ENCODE data around the gene NR2E3. TPM values are rescaled to one million over a fixed set of nuclear protein-coding genes. Genes with fewer than 3 reads are reported as not detected.

Gene NR2E3
- total and polyA plus RNA-seq, 4 donors: 0.17 to 0.18 TPM; not detected in 2

DNA sequence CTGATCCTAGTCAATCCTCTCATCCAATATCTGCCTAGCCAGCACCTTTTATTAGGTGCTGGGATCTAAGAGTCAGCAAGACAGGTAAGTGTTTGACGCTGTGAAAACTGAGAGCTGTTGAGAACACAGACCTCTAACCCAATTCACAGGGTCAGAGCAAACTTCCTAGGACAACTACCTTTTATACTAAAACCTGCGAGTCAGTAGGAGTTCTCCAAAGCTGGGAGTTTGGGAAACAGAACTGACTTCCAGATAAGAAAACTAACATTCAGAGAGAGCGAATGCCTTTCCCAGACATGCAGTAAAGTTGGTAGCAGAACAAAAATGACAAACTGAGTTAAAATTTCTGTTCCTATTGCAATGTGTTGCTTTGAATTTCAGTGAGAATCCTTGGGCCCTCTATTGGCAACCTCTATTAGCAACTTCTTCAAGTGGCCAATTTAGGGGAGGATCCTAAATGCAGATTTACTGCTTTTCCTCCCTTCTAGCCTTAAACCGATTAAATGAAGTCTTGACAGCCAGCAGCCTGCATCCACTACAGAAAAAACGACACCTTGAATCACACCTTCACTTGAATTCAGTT, 11.3 kb downstream of the NR2E3 start:
- no peak overlapping the region for H3K27ac ChIP-seq (ENCODE audit: low read depth in 1 of 2, low read length in 2 of 2)
- no peak for DNase-seq (ENCODE audit: low spot score)
- TF ChIP-seq RXRA (IDR thresholded peaks at IDR 0.05): no peak
- TF ChIP-seq ATF3 (IDR thresholded peaks at IDR 0.05): no peak
- TF ChIP-seq MAX (IDR thresholded peaks at IDR 0.05): no peak
- TF ChIP-seq EGR1 (IDR thresholded peaks at IDR 0.05; ENCODE audit: low read depth in 2 of 2): no peak
- TF ChIP-seq NR2F2 (IDR thresholded peaks at IDR 0.05): no peak
- TF ChIP-seq JUND (IDR thresholded peaks at IDR 0.05): no peak
- TF ChIP-seq FOXA2 (IDR thresholded peaks at IDR 0.05): no peak
- TF ChIP-seq, protein P1, sequence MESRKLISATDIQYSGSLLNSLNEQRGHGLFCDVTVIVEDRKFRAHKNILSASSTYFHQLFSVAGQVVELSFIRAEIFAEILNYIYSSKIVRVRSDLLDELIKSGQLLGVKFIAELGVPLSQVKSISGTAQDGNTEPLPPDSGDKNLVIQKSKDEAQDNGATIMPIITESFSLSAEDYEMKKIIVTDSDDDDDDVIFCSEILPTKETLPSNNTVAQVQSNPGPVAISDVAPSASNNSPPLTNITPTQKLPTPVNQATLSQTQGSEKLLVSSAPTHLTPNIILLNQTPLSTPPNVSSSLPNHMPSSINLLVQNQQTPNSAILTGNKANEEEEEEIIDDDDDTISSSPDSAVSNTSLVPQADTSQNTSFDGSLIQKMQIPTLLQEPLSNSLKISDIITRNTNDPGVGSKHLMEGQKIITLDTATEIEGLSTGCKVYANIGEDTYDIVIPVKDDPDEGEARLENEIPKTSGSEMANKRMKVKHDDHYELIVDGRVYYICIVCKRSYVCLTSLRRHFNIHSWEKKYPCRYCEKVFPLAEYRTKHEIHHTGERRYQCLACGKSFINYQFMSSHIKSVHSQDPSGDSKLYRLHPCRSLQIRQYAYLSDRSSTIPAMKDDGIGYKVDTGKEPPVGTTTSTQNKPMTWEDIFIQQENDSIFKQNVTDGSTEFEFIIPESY (IDR thresholded peaks at IDR 0.05): no peak
- TF ChIP-seq, protein P2, sequence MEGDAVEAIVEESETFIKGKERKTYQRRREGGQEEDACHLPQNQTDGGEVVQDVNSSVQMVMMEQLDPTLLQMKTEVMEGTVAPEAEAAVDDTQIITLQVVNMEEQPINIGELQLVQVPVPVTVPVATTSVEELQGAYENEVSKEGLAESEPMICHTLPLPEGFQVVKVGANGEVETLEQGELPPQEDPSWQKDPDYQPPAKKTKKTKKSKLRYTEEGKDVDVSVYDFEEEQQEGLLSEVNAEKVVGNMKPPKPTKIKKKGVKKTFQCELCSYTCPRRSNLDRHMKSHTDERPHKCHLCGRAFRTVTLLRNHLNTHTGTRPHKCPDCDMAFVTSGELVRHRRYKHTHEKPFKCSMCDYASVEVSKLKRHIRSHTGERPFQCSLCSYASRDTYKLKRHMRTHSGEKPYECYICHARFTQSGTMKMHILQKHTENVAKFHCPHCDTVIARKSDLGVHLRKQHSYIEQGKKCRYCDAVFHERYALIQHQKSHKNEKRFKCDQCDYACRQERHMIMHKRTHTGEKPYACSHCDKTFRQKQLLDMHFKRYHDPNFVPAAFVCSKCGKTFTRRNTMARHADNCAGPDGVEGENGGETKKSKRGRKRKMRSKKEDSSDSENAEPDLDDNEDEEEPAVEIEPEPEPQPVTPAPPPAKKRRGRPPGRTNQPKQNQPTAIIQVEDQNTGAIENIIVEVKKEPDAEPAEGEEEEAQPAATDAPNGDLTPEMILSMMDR (IDR thresholded peaks at IDR 0.05; ENCODE audit: low read depth, low read length, missing input control): no peak
- TF ChIP-seq HNF4A (conservative IDR thresholded peaks at IDR 0.05): no peak
- TF ChIP-seq FOXA1 (IDR thresholded peaks at IDR 0.05): no peak
- no peak for TF ChIP-seq RAD21 (IDR thresholded peaks at IDR 0.05)
- no peak for TF ChIP-seq SP1 (IDR thresholded peaks at IDR 0.05)
- TF ChIP-seq, protein P3, sequence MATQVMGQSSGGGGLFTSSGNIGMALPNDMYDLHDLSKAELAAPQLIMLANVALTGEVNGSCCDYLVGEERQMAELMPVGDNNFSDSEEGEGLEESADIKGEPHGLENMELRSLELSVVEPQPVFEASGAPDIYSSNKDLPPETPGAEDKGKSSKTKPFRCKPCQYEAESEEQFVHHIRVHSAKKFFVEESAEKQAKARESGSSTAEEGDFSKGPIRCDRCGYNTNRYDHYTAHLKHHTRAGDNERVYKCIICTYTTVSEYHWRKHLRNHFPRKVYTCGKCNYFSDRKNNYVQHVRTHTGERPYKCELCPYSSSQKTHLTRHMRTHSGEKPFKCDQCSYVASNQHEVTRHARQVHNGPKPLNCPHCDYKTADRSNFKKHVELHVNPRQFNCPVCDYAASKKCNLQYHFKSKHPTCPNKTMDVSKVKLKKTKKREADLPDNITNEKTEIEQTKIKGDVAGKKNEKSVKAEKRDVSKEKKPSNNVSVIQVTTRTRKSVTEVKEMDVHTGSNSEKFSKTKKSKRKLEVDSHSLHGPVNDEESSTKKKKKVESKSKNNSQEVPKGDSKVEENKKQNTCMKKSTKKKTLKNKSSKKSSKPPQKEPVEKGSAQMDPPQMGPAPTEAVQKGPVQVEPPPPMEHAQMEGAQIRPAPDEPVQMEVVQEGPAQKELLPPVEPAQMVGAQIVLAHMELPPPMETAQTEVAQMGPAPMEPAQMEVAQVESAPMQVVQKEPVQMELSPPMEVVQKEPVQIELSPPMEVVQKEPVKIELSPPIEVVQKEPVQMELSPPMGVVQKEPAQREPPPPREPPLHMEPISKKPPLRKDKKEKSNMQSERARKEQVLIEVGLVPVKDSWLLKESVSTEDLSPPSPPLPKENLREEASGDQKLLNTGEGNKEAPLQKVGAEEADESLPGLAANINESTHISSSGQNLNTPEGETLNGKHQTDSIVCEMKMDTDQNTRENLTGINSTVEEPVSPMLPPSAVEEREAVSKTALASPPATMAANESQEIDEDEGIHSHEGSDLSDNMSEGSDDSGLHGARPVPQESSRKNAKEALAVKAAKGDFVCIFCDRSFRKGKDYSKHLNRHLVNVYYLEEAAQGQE (IDR thresholded peaks at IDR 0.05): no peak
- no peak for TF ChIP-seq HNF4G (IDR thresholded peaks at IDR 0.05)
- no peak for TF ChIP-seq TAF1 (conservative IDR thresholded peaks at IDR 0.05)
- H3K4me1 ChIP-seq (ENCODE audit: control insufficient read depth in 4 of 4, insufficient read depth in 4 of 4, low read length in 3 of 4): no peaks in the 10 kb centered on the region
- H3K9ac ChIP-seq (ENCODE audit: low read depth in 1 of 2, low read length in 2 of 2): no peak overlapping the region
- peaks cover 1 to 26% (median 18%) of the 10 kb centered on the region in 4 donors for H3K36me3 ChIP-seq (ENCODE audit: control insufficient read depth in 4 of 4, insufficient read depth in 3 of 4, low read depth in 1 of 4, low read length in 3 of 4)
- H3K27me3 ChIP-seq (ENCODE audit: control insufficient read depth in 4 of 4, insufficient read depth in 4 of 4, low read length in 3 of 4): no peaks in the 10 kb centered on the region
- 90% methylated on average over 5 of the region's 5 CpGs for WGBS
- peaks cover 17 to 42% (median 30%) of the 10 kb centered on the region in 4 donors for H3K9me3 ChIP-seq (ENCODE audit: control insufficient read depth in 4 of 4, low read length in 3 of 4)
- peak overlapping the region in 2 of 3 donors; percentile 16 to 42 for H3K4me3 ChIP-seq (ENCODE audit: low read depth in 1 of 3, low read length in 3 of 3)
